Activated T-cell treated with anti-CD3 and anti-CD28 coated beads, Interleukin-2, amount 50 U/mL, for 1 hour (primary cell): ENCODE data around the gene MFSD2B.
"Not testable (repeated sequence)": the region's sequence is repeated elsewhere in the genome, so short reads cannot be mapped to it uniquely, and the experiment has no call there.

ENCODE experiments used
- DNase-seq: peaks from one replicate; pipeline ENCODE4 v3.0.0-alpha.2; 2020

Gene MFSD2B

GRCh38 chr2:24009680-24010476, at the start of gene MFSD2B:
MFSD2B (plus strand) TSS chr2:24010085; CDS start chr2:24010097, 12 bp downstream.
- no peak for DNase-seq

GRCh38 chr2:23967846-23968245, 42.0 kb upstream of the MFSD2B start:
- no peak for DNase-seq

- DNase-seq: no peak
These were observed 33.0 kb upstream of the MFSD2B start for GRCh38 chr2:23976883-23977282.

- DNase-seq: no peak
These were observed 21.5 kb upstream of the MFSD2B start for GRCh38 chr2:23988371-23988770.

GRCh38 chr2:23992931-23993330, 17.0 kb upstream of the MFSD2B start:
- no peak for DNase-seq

GRCh38 chr2:23993736-23994269, 16.1 kb upstream of the MFSD2B start:
- no peak for DNase-seq

GRCh38 chr2:23994567-23994966, 15.3 kb upstream of the MFSD2B start:
- DNase-seq: no peak

- no peak for DNase-seq
These were observed 2.2 kb upstream of the MFSD2B start for GRCh38 chr2:24007693-24008092.

- DNase-seq: no peak
These were observed 1.1 kb upstream of the MFSD2B start for GRCh38 chr2:24008672-24009366.

- no peak for DNase-seq
These were observed 562 bp upstream of the MFSD2B start for GRCh38 chr2:24009367-24009679.

- DNase-seq: no peak
These were observed 778 bp downstream of the MFSD2B start for GRCh38 chr2:24010477-24011249.

- DNase-seq: no peak
These were observed 1.6 kb downstream of the MFSD2B start for GRCh38 chr2:24011250-24012104.

GRCh38 chr2:24012521-24013188, 2.8 kb downstream of the MFSD2B start:
- DNase-seq: no peak

GRCh38 chr2:24014902-24015301, 5.0 kb downstream of the MFSD2B start:
- not testable (repeated sequence) for DNase-seq

- no peak for DNase-seq
These were observed 5.9 kb downstream of the MFSD2B start for GRCh38 chr2:24015562-24016375.

GRCh38 chr2:24016376-24016761, 6.5 kb downstream of the MFSD2B start:
- DNase-seq: no peak

- DNase-seq: no peak
These were observed 7.2 kb downstream of the MFSD2B start for GRCh38 chr2:24016853-24017703.

- DNase-seq: no peak
These were observed 7.8 kb downstream of the MFSD2B start for GRCh38 chr2:24017711-24018110.

- no peak for DNase-seq
These were observed 8.4 kb downstream of the MFSD2B start for GRCh38 chr2:24018241-24018640.

- no peak for DNase-seq
These were observed 9.8 kb downstream of the MFSD2B start for GRCh38 chr2:24019729-24020128.
